OCI-LY7 (cell line): ENCODE data around the gene ARL17A.
"Not testable (repeated sequence)": the region's sequence is repeated elsewhere in the genome, so short reads cannot be mapped to it uniquely, and the experiment has no call there.

Experiments used
- EZH2phosphoT487 ChIP-seq: fragments of 200-600 bp; sonication (generic); IDR thresholded peaks from 2 replicates; pipeline ENCODE4 v1.6.1; 2018; ENCODE audit warnings: low read depth, borderline replicate concordance, mild to moderate bottlenecking, mixed run types, antibody characterized with exemption, low read length, moderate library complexity, mixed read lengths
- TF ChIP-seq, protein P1 (sequence below): fragments of 200-600 bp; sonication (generic); conservative IDR thresholded peaks from 2 replicates; pipeline ENCODE4 v1.5.1; 2014; ENCODE audit warnings: mild to moderate bottlenecking, antibody characterized with exemption, low read length, moderate library complexity, mixed read lengths

DNA sequence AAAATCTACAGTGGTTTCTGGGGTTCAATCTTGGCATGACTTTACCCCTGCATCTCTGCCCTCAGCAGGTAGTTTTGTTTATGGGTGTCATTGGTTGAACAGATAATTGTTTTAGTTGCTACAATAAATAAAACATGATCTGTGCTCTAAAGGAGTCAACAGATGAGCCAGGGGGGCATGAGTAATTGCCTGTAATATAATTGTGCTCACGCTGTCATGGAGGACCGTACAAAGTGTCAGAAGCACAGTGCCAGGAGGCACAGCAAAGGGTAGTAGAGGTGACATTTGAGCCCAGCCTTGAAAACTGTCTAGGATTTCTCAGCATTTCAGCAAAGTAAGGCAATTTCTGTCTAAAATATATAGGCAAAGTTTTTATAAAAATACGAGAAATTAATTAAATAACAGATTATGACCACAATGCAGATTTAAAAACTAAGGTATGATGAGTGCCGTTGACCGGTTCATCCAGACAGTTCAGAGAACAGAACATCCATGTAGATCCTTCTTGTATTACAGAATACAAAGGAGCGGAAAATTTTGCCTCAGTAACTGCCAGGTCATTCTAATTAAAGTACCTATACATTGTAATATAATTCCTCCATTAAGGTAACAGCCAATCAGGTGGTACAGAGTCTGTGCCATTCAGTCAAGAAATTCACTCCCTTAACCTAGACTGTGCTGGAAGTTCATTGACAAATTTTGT, 79.9 kb downstream of the ARL17A start:
- TF ChIP-seq, protein P1, sequence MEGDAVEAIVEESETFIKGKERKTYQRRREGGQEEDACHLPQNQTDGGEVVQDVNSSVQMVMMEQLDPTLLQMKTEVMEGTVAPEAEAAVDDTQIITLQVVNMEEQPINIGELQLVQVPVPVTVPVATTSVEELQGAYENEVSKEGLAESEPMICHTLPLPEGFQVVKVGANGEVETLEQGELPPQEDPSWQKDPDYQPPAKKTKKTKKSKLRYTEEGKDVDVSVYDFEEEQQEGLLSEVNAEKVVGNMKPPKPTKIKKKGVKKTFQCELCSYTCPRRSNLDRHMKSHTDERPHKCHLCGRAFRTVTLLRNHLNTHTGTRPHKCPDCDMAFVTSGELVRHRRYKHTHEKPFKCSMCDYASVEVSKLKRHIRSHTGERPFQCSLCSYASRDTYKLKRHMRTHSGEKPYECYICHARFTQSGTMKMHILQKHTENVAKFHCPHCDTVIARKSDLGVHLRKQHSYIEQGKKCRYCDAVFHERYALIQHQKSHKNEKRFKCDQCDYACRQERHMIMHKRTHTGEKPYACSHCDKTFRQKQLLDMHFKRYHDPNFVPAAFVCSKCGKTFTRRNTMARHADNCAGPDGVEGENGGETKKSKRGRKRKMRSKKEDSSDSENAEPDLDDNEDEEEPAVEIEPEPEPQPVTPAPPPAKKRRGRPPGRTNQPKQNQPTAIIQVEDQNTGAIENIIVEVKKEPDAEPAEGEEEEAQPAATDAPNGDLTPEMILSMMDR, result not testable (repeated sequence)
- not testable (repeated sequence) for TF ChIP-seq EZH2phosphoT487
